Ovary (tissue), 3 donors: Measurements from ENCODE around the gene CD93.

ENCODE experiments used
- EP300 ChIP-seq: sonication (generic); formaldehyde crosslinking; IDR thresholded peaks from one replicate; pipeline ENCODE4 v1.6.1; 2017; ENCODE audit warnings: antibody characterized with exemption
- POLR2A ChIP-seq: fragments of 450-650 bp; IDR thresholded peaks from one replicate; pipeline ENCODE4 v1.6.1; 2017; ENCODE audit warnings: antibody characterized with exemption, mild to moderate bottlenecking, moderate library complexity
- TF ChIP-seq, protein P1 (sequence below), 3 donors: fragments of 450-650 bp in 2 of 3; fragments of 200-600 bp in 1 of 3; IDR thresholded peaks; one replicate each; pipeline versions ENCODE4 v1.5.1 to v1.8.0; 2016 to 2022; ENCODE audit warnings: antibody characterized with exemption in 3 of 3, mild to moderate bottlenecking in 1 of 3
- donor health status: DM: no; HTN: no; CAD: no.

DNA sequence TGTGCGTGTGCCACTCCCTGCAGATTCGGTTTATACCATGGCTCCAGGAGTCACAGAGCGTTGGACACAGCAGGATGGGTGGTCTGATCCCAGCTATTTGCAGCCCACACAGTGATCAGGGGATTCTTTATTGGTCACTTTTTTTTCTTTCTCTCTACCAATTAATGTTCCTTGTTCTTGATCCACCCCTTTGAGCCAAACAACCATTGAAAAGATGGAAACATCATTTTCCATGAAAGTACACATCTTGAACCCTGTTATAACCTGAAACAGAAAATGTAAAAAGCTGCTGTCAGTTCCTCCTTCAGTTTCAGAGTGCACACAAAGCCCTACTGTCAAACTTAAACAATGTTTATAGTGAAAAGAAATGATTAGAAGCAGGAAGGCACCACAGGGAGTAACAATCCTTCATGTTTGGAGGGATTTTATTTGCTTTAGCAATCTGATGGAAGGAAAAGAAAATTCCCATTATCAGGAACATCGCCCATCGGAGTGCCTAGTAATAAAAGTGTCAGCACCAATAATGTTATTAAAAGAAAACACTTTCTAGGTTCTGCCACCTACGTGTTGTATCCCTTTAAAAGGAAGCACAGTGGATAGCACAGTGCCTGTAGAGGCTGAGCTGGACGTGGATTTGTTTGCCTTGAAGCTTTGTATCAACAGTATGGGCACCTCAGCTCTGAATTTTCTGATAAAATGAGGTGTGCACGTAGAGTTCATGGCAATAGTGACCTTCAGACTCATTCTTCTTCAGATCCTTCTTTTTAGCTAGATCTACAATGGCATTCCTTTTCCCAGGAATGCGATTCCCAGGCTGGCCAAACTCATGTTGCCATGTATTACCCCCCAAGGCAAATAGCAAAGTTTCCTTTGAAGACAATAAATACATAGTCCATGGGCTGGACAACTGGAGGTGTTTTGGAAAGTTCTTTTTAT is 20.6 kb downstream of the CD93 start:
- TF ChIP-seq, protein P1, sequence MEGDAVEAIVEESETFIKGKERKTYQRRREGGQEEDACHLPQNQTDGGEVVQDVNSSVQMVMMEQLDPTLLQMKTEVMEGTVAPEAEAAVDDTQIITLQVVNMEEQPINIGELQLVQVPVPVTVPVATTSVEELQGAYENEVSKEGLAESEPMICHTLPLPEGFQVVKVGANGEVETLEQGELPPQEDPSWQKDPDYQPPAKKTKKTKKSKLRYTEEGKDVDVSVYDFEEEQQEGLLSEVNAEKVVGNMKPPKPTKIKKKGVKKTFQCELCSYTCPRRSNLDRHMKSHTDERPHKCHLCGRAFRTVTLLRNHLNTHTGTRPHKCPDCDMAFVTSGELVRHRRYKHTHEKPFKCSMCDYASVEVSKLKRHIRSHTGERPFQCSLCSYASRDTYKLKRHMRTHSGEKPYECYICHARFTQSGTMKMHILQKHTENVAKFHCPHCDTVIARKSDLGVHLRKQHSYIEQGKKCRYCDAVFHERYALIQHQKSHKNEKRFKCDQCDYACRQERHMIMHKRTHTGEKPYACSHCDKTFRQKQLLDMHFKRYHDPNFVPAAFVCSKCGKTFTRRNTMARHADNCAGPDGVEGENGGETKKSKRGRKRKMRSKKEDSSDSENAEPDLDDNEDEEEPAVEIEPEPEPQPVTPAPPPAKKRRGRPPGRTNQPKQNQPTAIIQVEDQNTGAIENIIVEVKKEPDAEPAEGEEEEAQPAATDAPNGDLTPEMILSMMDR (IDR thresholded peaks at IDR 0.05): no peak
- TF ChIP-seq POLR2A: no peak
- no peak for TF ChIP-seq EP300
